ENCODE measurements around the gene SELENOO. TPM values are rescaled to one million over a fixed set of nuclear protein-coding genes. Genes with fewer than 3 reads are reported as not detected.

The SELENOO gene
- total and polyA plus RNA-seq, 2 of the 13 experiments (the other 11 are each of a cell fraction or from before 2014, with no cell fraction given) = 14.4 to 19.0 TPM

- no peak for TF ChIP-seq CSRNP1 (CRISPR knock-in tag; IDR thresholded peaks at IDR 0.05)
- TF ChIP-seq GTF2F1 (IDR thresholded peaks at IDR 0.05; ENCODE audit: low read length) = no peak
- no peak for TF ChIP-seq HMGXB3 (CRISPR knock-in tag; IDR thresholded peaks at IDR 0.05; ENCODE audit: borderline replicate concordance)
- TF ChIP-seq SMYD3 (CRISPR knock-in tag; IDR thresholded peaks at IDR 0.05) = no peak
- no peak for TF ChIP-seq ZNF33A (CRISPR knock-in tag; IDR thresholded peaks at IDR 0.05; ENCODE audit: borderline replicate concordance)
- TF ChIP-seq TFE3 (CRISPR knock-in tag; IDR thresholded peaks at IDR 0.05) = no peak
- TF ChIP-seq JUNB (CRISPR knock-in tag; IDR thresholded peaks at IDR 0.05; ENCODE audit: borderline replicate concordance) = no peak
- no peak for TF ChIP-seq ZNF616 (CRISPR knock-in tag; IDR thresholded peaks at IDR 0.05; ENCODE audit: low read depth)
These were observed 35.2 kb upstream of the SELENOO start (continued) for GRCh38 chr22:50165436-50166123.

All from HepG2 (cell line).